Activated T-cell treated with anti-CD3 and anti-CD28 coated beads, Interleukin-2, amount 50 U/mL, for 24 hours (primary cell): ENCODE results near the gene TCEA2.
A peak's percentile ranks its signal among the peaks of the same experiment; 100 is the strongest.

Source experiments
- DNase-seq: peaks from one replicate; pipeline ENCODE4 v3.0.0-alpha.2; 2020
- H3K27ac Mint-ChIP-seq: 2 replicates; pipeline ENCODE4 v1.8.0; 2020; ENCODE audit warnings: mild to moderate bottlenecking, mixed read lengths
- H3K27me3 Mint-ChIP-seq: 2 replicates; pipeline ENCODE4 v1.8.0; 2020; ENCODE audit warnings: mixed read lengths
- H3K36me3 Mint-ChIP-seq: 2 replicates; pipeline ENCODE4 v1.8.0; 2020; ENCODE audit warnings: low read depth, mixed read lengths
- H3K4me1 Mint-ChIP-seq: 2 replicates; pipeline ENCODE4 v1.8.0; 2020; ENCODE audit warnings: low read depth, mixed read lengths
- H3K4me3 Mint-ChIP-seq: 2 replicates; pipeline ENCODE4 v1.8.0; 2020; ENCODE audit warnings: mild to moderate bottlenecking, moderate library complexity, mixed read lengths
- H3K9me3 Mint-ChIP-seq: 2 replicates; pipeline ENCODE4 v1.8.0; 2020; ENCODE audit warnings: mixed read lengths

TCEA2 gene

DNA sequence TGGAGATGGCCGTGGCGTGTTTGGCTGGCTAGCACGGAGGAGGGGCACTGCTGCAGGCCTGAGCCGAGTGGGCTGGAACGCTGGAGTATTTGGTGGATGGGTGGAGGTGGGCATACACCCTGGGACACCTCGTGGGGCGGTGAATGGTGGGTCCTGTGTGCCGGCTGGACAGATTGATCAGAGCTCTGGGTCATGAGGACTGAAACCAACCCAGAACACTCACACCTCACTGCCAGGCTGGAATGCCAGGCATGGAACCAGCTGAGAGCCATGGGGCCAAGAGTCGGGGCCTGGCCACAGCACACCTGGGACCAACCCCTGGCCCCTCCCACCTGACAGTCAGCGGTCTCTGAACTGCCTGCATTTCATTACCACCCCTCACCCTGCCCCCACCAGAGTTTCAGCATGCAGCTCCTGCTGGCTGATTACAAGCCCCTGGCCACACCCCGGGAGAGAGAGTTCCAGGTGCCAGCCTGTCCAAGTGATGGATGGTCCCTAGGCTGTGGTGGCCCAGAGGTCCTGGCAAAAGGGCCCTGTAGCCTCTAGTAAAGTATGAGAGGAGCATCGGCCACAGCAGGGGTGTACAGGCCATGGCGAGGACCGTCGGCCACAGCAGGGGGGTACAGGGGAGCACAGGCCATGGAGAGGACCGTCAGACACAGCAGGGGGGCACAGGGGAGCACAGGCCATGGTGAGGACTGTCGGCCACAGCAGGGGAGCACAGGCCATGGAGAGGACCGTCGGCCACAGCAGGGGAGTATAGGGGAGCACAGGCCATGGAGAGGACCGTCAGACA, 41.1 kb downstream of the TCEA2 start:
- peak; percentile 17 for DNase-seq
- Mint-ChIP-seq H3K4me3 (no peak overlapping the region), H3K9me3 (no peaks in the 10 kb centered on the region), H3K36me3 (no peaks in the 10 kb centered on the region), H3K4me1 (peaks cover 21% of the 10 kb centered on the region), H3K27me3 (peaks cover 26% of the 10 kb centered on the region), H3K27ac (no peak overlapping the region)

DNA sequence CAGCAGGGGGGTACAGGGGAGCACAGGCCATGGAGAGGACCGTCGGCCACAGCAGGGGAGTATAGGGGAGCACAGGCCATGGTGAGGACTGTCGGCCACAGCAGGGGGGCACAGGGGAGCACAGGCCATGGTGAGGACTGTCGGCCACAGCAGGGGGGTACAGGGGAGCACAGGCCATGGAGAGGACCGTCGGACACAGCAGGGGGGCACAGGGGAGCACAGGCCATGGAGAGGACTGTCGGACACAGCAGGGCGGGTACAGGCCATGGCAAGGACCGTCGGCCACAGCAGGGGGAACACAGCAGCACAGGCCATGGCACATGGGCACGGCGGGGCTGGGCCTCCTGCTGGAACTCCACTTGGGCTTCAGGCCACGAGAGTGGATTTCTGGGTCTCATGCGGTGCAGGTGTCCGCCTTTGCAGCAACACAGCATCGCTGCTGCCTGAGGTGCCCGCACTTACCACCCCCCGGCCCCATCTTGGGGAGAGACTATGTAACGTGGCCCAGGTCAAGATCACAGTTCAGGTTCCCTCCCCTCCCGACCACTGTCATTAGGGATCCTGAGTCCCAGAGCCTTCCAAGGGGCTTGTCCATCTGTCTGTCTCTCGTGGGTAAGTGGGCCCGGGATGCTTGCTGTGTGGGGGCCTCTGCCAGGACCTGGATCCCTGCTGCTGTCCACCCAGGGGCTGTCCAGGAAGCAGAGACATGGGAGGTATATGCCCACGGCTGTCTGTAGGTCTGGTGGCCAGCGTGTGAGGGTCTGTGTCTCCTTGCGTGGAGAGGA, 41.9 kb downstream of the TCEA2 start:
- DNase-seq = peak; percentile 19
- peaks cover 21% of the 10 kb centered on the region for H3K4me1 Mint-ChIP-seq
- H3K9me3 Mint-ChIP-seq = no peaks in the 10 kb centered on the region
- H3K27ac Mint-ChIP-seq = no peak overlapping the region
- H3K4me3 Mint-ChIP-seq = no peak overlapping the region
- no peaks in the 10 kb centered on the region for H3K36me3 Mint-ChIP-seq
- H3K27me3 Mint-ChIP-seq = peaks cover 26% of the 10 kb centered on the region

DNA sequence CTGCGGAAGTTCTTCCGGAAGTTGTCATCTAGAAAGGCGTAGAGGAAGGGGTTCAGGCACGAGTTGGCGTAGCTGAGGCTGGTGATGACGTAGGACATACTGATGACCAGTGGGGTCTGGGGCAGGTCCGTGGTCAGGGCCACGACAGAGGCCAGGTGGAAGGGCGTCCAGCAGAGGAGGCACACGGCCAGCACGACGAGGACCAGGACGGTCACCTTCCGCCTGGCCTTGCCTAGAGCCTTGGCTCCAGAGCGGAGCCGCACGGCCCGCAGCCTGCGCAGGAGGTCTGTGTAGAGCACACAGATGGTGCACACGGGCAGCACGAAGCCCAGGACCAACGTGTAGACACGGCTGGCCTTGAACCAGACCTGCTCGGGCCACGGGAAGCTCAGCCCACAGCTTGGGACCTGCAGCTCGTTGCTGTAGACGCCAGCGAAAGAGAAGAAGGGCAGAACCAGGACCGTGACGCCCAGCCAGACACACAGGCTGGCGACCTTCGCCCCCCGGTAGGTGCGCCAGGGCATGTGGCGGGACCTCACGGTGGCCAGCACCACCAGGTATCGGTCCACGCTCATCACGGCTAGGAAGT, 42.9 kb downstream of the TCEA2 start:
- Mint-ChIP-seq H3K36me3 (no peaks in the 10 kb centered on the region), H3K4me3 (no peak overlapping the region), H3K27ac (no peak overlapping the region), H3K27me3 (peaks cover 25% of the 10 kb centered on the region), H3K4me1 (peaks cover 13% of the 10 kb centered on the region), H3K9me3 (no peaks in the 10 kb centered on the region)
- DNase-seq = peak; percentile 25

DNA sequence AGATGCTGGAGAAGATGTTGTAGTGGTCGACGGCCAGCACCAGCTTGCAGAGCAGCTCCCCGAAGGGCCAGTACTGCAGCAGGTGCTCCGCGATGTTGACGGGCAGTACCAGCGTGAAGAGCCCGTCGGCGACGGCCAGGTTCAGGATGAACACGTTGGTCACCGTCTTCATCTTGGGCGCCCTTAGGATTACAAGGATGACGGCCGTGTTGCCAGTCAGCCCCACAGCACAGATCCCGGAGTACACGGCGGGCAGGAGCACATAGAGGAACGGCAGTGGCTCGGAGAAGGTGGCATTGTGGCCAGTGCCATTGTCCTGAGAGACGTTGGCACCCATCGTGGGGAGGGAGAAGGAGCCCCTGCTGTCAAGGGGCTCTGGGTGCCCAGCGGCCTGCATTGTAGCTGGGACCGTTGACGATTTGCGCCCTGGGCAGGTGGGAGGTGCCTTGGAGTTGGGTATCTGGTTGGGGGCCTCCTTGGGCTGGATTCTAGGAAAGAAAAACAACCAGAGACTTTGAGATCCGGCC, 43.5 kb downstream of the TCEA2 start:
- H3K27me3 Mint-ChIP-seq = peaks cover 19% of the 10 kb centered on the region
- H3K36me3 Mint-ChIP-seq = no peaks in the 10 kb centered on the region
- H3K4me3 Mint-ChIP-seq = no peak overlapping the region
- peak; percentile 16 for DNase-seq
- H3K27ac Mint-ChIP-seq = no peak overlapping the region
- H3K4me1 Mint-ChIP-seq = peaks cover 8% of the 10 kb centered on the region
- no peaks in the 10 kb centered on the region for H3K9me3 Mint-ChIP-seq

DNA sequence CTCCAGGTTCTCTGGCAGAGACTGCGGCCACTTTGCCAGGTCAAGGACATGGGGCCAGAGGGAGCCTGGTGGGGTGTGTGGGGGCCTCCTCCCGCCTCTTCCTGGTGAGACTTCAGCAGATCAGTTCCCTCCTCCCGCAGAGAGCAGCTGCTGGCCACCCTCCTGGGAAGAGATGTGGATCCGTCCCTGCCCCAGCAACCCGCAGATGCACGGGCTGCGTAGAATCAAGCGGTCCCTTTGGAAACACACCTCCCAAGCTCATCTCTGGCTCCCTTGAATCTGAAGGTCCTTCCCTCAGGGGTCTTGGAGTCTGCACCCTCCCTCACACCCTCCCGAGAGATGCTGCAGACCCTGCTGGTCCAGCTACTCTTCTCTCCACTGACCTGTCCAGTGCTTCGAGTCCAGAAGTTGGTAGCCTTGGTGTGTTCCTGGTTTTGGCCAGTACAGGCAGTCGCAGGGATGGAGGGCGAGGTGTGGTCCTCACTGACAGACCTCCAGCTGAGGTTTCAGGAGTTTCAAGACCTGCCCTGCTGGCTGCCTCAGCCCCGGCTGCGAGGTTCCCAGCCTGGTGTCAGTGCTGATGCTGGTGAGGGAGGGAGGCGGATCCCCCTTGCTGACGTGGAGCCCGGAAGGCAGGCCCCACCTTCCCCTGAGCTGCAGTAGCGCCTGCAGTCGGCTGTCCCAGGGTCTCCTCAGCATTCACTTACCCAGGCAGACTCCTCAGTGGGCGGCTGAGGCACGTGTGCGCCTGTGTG, 44.2 kb downstream of the TCEA2 start, which contains the start of gene NPBWR2:
Gene NPBWR2 (minus strand): TSS at position 585 of the 755 bp plus-strand sequence. CDS start 734 bp downstream, outside the sequence.
- peaks cover 7% of the 10 kb centered on the region for H3K4me1 Mint-ChIP-seq
- H3K9me3 Mint-ChIP-seq = no peaks in the 10 kb centered on the region
- no peaks in the 10 kb centered on the region for H3K36me3 Mint-ChIP-seq
- H3K4me3 Mint-ChIP-seq = no peak within 1 kb of the TSS
- DNase-seq = peak; percentile 42
- H3K27me3 Mint-ChIP-seq = peaks cover 18% of the 10 kb centered on the region
- H3K27ac Mint-ChIP-seq = no peak within 1 kb of the TSS

DNA sequence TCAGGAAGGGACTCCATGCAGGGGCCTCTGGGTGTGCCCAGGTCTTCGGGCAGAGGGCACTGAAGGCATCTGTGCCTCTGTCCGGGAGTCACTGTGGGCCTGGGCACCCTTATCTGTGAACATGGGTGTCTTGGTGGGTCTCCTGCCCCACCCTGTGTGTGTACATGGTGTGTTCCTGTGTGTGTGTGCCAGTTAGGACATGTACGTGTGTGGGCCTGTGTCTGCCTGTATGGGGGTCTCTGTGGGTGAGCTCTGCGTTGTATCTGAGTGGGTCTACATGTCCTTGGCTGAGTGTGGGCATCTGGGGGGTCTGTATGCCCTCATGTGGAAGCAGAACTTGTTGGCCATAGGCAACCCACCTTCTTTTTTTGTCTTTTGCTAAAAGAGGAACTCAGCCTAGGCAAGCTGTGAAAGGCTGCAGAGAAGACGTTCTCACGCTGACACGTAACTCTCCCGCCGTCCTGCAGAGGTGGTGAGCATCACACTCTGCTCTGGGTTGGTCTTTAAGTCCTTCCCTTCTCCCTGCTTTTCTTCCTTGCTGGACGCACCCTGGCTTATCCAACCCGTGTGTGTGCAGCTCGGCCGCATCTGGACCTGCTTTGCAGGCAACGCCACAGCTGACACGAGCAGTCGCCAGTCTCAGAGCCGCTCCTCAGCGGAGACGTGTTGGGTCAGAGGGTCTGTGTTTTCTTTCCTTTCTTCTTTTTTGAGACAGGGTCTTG, 44.9 kb downstream of the TCEA2 start:
- no peaks in the 10 kb centered on the region for H3K9me3 Mint-ChIP-seq
- peaks cover 14% of the 10 kb centered on the region for H3K27me3 Mint-ChIP-seq
- peak; percentile 14 for DNase-seq
- H3K36me3 Mint-ChIP-seq = no peaks in the 10 kb centered on the region
- H3K4me1 Mint-ChIP-seq = peaks cover 4% of the 10 kb centered on the region
- no peak overlapping the region for H3K27ac Mint-ChIP-seq
- no peak overlapping the region for H3K4me3 Mint-ChIP-seq

DNA sequence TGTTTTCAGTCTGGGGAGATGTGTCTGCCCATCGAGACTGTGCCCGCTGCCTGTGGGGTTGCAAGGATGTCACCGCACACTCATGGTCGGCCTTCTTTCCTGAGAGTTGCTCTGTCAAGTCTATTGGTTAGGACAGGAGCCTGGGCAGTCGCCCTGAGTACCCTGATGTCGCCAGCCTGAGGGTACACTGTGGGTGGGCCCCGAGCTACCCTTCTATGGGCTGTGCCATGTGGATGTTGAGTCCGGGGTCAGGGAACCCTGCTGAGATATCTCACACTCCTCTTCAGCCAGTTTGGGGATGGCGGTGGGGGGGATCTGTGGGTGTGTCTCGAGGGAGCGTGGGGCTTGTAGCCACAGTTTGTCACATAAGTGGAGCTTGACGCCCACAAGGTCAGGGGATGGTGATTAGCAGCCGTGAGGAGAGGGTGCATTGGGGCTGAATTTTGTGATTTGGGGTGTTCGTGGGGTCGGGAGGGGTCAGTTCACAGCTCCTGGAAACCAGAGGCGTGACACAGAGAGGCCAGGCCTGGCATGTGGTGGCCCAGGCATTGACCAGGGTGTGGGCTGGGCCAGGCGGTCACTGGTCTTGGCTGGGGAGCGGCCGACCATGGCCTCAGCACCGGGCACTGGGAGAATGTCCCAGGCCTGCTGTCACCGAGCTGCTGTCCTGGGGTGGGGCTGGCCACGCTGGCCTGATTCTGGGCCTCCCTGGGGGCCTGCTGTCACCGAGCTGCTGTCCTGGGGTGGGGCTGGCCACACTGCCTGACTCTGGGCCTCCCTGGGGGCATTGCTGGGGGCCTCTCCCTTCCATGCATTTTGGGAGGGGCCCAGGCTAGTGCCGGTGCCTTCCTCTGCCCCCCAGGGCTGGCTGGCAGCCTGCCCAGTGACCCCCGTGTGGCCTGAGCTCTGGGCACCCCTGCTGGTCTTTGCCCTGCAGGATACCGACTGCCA, 46.0 kb downstream of the TCEA2 start:
- Mint-ChIP-seq H3K36me3 (no peaks in the 10 kb centered on the region), H3K4me1 (peaks cover 4% of the 10 kb centered on the region), H3K27ac (no peak overlapping the region), H3K4me3 (no peak overlapping the region), H3K9me3 (no peaks in the 10 kb centered on the region), H3K27me3 (peaks cover 3% of the 10 kb centered on the region)
- peak; percentile 17 for DNase-seq

DNA sequence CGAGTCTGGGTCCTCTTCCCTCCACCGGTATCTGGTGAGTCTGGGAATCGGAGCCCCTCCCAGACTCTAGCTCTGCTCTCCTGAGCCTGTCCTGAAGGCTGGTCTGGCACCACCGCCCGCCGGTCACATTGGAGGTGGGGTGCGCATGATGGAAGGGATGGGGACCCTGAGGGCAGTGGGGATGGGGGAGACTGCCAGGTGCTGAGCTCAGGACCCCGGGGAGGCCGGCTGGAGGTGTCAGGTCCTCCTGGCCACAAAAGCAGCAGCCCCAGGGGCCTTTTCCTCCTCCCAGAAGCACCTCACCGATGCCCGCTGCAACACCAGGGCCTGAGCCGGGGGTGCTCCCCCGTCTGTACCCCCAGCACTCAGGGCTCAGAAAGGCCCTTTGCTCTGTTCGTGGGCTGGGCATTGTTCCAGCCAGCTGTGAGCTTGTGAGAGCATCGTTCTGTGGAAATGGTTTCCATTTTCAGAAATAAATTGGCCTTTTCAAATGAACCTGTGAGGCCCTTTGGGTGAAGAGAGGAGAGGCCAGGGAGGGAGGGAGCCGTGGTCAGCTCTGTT, 46.9 kb downstream of the TCEA2 start:
- Mint-ChIP-seq H3K4me3 (no peak overlapping the region), H3K27ac (no peak overlapping the region), H3K4me1 (peaks cover 4% of the 10 kb centered on the region), H3K27me3 (no peaks in the 10 kb centered on the region), H3K9me3 (no peaks in the 10 kb centered on the region), H3K36me3 (no peaks in the 10 kb centered on the region)
- peak; percentile 22 for DNase-seq

DNA sequence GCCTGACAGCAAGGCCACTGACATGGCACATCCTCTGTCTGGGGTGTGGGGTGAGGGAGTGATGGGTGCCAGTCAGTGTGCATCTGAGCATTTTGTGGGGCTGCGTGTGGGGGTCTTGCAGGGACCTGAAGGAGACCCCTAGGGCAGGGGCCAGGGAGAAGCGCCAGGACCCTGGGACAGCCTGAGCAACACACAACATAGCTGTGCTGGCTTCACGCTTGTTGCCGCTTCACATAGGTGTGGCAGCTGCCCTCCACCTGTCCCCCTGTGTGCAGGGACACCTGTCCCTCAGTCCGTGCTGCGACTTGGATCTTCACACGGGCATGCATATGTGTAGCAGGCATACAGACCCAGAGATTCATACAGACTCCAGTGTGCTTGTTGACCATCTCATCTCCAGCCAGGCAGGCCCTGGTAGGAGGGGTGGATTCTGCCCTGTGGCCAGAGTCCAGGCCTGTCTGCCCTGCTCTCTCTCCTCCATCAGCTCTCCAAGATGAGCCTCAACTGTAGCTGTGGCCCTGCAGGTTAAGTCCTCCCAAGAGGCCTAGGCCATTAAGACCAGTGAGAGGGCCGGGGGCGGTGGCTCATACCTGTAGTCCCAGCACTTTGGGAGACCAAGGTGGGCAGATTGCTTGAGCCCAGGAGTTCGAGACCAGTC, 47.5 kb downstream of the TCEA2 start:
- no peaks in the 10 kb centered on the region for H3K36me3 Mint-ChIP-seq
- no peak overlapping the region for H3K27ac Mint-ChIP-seq
- H3K4me3 Mint-ChIP-seq = no peak overlapping the region
- peaks cover 4% of the 10 kb centered on the region for H3K4me1 Mint-ChIP-seq
- H3K27me3 Mint-ChIP-seq = no peaks in the 10 kb centered on the region
- peak; percentile 21 for DNase-seq
- H3K9me3 Mint-ChIP-seq = no peaks in the 10 kb centered on the region

DNA sequence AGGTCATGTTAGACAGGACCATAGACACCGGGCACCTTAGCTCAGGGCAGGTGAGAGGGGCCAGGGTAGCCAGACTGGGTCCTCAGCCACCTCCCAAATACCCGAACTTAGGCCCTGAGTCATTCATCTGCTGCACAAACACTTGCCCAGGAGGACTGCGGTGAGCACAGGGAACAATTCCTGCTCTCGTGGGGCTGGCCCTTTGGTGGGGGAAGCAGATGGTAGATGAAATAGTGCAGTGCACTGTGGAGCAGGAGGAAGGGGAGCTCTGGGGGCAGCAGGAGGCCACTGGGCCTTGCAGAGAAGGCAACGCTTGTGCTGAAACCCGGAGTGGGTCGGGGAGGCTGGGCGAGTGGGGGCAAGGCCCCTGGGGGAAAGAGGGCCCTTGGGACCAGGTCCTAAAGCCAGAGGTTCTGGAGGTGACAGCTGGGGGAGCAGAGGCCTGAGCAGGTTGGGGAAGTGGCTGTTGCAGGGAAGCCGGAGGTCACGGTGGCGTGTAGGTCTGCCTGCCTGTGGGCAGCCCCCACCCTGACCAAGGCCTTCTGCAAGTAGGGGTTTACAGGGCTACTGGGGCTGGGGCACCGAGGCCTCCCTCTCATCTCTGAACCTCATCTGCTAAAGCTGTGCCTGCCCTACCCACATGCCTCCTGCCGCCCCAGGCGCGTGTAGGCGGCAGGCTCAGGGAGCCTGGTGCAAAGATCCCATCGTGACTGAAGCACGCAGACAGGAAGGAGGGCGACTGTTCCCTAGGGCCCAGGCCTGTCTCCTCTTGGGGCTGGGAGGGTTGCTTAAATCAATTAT, 49.0 kb downstream of the TCEA2 start:
- Mint-ChIP-seq H3K4me3 (no peak overlapping the region), H3K9me3 (no peaks in the 10 kb centered on the region), H3K27me3 (no peaks in the 10 kb centered on the region), H3K27ac (no peak overlapping the region), H3K36me3 (no peaks in the 10 kb centered on the region), H3K4me1 (peaks cover 4% of the 10 kb centered on the region)
- peak; percentile 21 for DNase-seq

DNA sequence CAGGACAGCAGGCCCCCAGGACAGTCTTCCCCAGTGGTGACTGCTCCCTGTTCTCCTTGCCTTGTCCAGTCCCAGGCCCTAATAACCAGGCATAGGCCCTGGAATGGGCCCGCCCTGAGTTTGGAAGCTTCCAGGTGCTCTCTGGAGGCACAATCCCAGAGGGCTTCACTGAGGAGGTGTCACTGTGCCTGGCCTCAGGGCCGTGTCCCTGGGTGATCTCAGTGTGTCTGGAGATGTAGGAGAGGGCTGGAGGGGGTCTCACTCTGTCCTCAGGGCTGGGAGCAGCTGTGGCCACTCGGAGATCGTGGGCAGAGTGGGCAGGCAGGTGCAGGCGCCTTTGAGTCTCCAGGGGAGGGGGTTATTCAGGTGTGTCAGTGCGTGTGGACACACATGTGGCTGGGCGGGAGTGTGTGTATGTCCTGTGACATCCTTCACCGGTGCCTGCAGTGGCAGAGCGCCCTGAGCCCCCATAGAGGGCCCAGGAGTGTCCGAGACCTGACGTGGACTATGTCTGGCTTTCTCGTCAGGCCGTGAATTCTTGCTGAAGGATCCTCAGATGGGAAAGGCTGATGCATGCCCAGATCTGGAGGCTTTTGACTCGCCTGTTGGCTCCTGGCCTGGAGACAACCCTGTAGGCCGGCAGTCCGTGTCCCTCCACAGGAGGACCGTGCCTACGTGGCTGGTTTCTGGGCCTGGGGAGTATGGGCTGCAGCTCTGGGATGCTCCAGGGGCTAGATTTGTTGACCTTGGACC, 49.9 kb downstream of the TCEA2 start:
- Mint-ChIP-seq H3K4me3 (no peak overlapping the region), H3K27ac (no peak overlapping the region), H3K4me1 (no peaks in the 10 kb centered on the region), H3K36me3 (no peaks in the 10 kb centered on the region), H3K27me3 (no peaks in the 10 kb centered on the region), H3K9me3 (no peaks in the 10 kb centered on the region)
- peak; percentile 19 for DNase-seq
